ENCODE measurements around the gene DUSP3.

DNA sequence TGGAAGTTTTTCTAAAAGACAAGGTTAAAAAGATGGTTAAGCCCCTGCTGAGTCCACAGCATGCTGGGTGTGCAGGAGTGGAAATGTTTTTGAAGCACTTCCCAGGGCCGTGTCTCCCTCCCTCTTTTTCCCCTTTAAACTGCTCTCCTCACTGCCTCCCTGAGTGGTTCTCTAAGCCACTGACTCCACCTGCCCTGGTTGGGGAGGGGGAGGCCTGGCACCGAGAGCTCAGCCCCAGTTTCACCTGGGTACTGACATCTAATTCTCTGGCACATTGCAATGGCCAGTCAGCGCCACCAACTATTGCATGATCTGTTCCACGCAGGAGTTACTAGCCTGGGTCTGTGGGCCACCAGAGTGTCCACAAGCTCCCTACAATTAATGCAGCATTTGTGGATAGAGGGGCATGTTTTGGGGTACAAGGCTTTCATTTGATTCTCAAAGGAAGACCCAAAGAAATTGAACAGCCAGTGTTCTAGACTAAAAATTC lies 31.5 kb upstream of the DUSP3 start:
- TF ChIP-seq, protein P1, sequence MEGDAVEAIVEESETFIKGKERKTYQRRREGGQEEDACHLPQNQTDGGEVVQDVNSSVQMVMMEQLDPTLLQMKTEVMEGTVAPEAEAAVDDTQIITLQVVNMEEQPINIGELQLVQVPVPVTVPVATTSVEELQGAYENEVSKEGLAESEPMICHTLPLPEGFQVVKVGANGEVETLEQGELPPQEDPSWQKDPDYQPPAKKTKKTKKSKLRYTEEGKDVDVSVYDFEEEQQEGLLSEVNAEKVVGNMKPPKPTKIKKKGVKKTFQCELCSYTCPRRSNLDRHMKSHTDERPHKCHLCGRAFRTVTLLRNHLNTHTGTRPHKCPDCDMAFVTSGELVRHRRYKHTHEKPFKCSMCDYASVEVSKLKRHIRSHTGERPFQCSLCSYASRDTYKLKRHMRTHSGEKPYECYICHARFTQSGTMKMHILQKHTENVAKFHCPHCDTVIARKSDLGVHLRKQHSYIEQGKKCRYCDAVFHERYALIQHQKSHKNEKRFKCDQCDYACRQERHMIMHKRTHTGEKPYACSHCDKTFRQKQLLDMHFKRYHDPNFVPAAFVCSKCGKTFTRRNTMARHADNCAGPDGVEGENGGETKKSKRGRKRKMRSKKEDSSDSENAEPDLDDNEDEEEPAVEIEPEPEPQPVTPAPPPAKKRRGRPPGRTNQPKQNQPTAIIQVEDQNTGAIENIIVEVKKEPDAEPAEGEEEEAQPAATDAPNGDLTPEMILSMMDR (IDR thresholded peaks at IDR 0.05; ENCODE audit: poor library complexity, severe bottlenecking): no peak
- TF ChIP-seq, protein P2, sequence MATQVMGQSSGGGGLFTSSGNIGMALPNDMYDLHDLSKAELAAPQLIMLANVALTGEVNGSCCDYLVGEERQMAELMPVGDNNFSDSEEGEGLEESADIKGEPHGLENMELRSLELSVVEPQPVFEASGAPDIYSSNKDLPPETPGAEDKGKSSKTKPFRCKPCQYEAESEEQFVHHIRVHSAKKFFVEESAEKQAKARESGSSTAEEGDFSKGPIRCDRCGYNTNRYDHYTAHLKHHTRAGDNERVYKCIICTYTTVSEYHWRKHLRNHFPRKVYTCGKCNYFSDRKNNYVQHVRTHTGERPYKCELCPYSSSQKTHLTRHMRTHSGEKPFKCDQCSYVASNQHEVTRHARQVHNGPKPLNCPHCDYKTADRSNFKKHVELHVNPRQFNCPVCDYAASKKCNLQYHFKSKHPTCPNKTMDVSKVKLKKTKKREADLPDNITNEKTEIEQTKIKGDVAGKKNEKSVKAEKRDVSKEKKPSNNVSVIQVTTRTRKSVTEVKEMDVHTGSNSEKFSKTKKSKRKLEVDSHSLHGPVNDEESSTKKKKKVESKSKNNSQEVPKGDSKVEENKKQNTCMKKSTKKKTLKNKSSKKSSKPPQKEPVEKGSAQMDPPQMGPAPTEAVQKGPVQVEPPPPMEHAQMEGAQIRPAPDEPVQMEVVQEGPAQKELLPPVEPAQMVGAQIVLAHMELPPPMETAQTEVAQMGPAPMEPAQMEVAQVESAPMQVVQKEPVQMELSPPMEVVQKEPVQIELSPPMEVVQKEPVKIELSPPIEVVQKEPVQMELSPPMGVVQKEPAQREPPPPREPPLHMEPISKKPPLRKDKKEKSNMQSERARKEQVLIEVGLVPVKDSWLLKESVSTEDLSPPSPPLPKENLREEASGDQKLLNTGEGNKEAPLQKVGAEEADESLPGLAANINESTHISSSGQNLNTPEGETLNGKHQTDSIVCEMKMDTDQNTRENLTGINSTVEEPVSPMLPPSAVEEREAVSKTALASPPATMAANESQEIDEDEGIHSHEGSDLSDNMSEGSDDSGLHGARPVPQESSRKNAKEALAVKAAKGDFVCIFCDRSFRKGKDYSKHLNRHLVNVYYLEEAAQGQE (IDR thresholded peaks at IDR 0.05; ENCODE audit: borderline replicate concordance): no peak

Measured in neural cell (in vitro differentiated cells).